Diencephalon (tissue), 1 donor: Measurements from ENCODE around the gene SLC22A9. TPM values are rescaled to one million over a fixed set of nuclear protein-coding genes. Genes with fewer than 3 reads are reported as not detected.

ENCODE experiments used
- total RNA-seq: library from RNA; depleted of rRNA; stranded (reverse); fragments of >200 nt; gene quantifications from one replicate; pipeline ENCODE4 v1.2.3, GENCODE V29; 2014

The SLC22A9 gene
- not detected for total RNA-seq

DNA sequence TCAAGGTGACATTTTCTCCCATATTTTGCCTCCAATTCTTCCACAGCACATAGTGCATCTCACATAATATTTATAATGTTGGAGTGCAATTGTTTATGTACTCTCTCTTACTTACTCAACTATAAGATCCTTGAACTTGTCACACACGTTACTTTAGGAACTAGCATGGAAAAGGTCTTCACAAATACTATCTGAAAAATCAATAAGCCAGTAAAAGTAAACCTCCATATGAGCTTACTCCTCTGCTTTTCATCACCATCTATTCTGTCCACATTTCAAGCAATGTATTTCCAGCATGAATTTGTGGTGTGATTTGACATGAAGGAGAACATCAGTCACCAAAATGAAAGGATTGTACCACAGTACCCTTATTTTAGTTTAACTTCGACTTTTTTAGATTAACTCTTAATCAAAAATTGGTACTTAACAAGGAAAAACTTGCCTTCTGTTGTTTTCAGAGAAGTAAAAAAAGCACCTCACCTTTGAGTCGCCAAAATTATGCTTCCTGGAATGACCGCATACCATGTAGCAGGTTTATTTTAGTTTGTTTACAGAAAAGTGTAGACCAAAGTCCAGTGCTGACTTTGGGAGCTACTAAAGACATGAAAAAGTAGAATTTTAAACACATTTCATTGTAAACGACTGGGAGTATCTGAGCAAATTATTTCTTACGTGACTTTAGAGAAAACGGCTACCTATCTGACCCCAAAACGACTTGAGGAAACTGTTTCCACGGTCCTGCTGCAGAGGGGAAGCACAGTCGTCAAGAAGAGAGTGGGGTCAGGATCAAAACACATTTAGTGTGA lies at the start of gene SLC22A9:
Gene SLC22A9, plus strand, starts transcription at position 621 of the 806 bp plus-strand sequence. CDS start 272 bp downstream, outside the sequence.

Other genes starting within 250 kb of the SLC22A9 start
- gene SLC22A24, start 225.6 kb upstream of the SLC22A9 start, total RNA-seq, result not detected
- 0.23 TPM for gene SLC22A25, start 126.2 kb upstream of the SLC22A9 start, total RNA-seq
- 5.5 TPM for gene PLAAT5, start 121.4 kb downstream of the SLC22A9 start, total RNA-seq
- gene LGALS12, start 136.3 kb downstream of the SLC22A9 start, total RNA-seq, result not detected
- 10.6 TPM for gene PLAAT4, start 167.0 kb downstream of the SLC22A9 start, total RNA-seq
- gene PLAAT2, start 193.6 kb downstream of the SLC22A9 start, total RNA-seq, result not detected
- 14.1 TPM for gene PLAAT3, start 244.6 kb downstream of the SLC22A9 start, total RNA-seq